ENCODE measurements around the gene CD84.
A peak's percentile ranks its signal among the peaks of the same experiment; 100 is the strongest.
"Not testable (repeated sequence)": the region's sequence is repeated elsewhere in the genome, so short reads cannot be mapped to it uniquely, and the experiment has no call there.

CD84 gene

DNA sequence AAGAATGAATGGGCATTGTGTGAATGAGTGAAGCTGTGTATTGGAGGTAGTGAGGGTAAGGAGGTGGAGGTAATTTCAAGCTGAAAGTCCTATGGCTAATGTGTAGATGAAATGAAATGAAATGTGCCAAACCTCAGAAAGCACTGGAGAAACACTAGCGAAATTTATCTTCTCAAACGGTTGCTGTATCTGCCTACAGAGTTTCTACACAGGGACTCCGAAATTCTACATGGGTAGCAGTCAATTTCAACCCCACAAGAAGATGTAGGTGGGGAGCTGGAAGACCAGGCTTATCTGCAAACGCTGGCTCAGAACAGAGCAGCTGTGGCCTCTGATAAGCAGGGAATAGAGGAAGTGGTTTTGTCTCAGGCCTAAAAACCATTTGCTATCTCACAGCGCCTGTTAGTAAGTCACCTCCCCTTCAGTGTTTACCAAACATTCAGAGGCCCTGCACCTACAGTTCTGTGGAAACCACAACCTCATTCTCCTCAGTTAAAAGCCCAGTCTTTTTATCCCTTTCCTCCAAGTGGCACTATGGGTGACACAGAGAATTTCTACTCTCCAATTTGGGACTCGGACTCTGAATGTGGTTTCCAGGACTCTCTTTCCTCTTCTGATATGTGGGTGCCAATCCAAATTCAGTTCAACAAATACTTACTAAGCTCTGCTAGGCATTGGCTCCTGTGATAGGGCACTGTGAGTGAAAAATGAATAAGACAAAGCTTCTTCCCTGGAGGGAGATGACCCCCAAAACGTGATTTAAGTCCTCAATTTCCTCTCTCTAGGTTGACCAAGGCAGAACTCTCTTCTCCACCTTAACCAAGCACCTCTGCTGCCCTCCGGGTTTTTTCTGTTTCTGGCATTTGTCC, 39.1 kb downstream of the CD84 start:
- DNase-seq = peak; percentile 33

DNA sequence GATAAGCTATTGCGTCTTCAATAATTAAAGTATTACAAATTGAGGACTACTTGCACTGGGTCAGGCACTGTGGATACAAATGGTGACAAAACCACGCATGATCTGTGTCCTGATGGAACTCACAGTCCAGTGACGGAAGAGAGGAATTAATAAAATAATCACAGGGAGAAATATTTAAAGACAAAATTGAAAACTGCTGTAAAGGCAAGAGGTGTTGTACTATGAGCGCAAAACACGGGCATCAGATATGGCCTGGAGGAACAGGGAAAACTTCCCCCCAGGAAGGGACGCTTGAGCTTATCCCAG, 39.7 kb downstream of the CD84 start:
- DNase-seq = no peak

GRCh38 chr1:160538985-160539651, 40.2 kb downstream of the CD84 start:
- DNase-seq = no peak

DNA sequence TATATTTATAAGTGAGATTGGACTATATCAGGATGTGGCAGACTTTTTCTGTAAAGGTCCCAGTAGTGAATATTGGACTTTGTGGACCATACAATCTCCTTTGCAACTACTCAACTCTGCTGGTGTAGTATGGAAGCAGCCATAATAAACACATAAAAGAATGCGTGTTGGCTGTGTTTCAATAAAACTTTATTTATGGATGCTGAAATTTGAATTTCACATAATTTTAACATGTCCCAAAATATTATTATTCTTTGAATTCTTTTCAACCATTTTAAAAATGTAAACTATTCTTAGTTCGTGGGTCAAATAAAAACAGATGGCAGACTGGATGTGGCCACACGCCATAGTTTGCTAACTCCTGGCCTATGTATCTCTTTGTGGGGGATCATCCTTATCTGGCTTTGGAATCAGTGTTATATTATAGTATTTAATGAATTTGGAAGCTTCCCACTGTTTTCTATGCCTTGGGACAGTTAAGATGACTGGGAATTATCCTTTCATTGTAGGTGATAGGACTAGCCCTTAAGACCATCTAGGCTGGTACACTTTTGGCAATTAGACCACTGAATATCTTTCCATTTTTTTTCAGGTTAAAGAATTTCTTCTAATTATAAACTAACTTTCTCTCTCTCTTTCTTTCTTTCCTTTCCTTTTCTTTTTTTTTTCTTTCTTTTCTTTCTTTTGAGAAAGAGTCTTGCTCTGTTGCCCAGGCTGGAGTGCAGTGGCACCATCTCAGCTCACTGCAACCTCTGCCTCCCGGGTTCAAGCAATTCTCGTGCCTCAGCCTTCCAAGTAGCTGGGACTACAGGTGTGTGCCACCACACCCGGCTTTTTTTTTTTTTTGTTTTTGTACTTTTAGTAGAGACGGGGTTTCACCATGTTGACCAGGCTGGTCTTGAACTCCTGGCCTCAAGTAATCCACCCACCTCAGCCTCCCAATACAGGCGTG, 41.3 kb downstream of the CD84 start:
- no peak for DNase-seq

GRCh38 chr1:160534823-160535605, 44.3 kb downstream of the CD84 start:
- DNase-seq = no peak

GRCh38 chr1:160532557-160532813, 46.8 kb downstream of the CD84 start:
- DNase-seq = not testable (repeated sequence)

DNA sequence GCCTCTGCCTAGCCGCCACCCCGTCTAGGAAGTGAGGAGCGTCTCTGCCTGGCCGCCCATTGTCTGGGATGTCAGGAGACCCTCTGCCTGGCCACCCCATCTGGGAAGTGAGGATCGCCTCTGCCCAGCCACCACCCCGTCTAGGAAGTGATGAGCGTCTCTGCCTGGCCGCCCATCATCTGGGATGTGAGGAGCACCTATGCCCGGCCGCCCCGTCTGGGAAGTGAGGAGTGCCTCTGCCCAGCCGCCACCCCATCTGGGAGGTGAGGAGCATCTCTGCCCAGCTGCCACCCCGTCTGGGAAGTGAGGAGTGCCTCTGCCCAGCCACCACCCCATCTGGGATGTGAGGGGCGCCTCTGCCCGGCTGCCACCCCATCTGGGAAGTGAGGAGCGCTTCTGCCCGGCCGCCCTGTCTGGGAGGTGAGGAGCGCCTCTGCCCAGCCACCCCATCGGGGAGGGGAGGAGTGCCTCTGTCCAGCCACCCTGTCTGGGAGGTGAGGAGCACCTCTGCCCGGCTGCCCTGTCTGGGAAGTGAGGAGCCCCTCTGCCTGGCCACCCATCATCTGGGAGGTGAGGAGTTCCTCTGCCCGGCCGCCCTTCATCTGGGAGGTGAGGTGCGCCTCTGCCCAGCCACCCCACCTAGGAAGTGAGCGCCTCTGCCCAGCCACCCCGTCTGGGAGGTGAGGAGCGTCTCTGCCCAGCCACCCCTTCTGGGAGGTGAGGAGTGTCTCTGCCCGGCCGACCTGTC, 47.3 kb downstream of the CD84 start:
- DNase-seq = not testable (repeated sequence)

GRCh38 chr1:160529401-160529952, 49.8 kb downstream of the CD84 start:
- DNase-seq = not testable (repeated sequence)

- DNase-seq = not testable (repeated sequence)
Observed at GRCh38 chr1:160523789-160524188, 55.5 kb downstream of the CD84 start.

DNA sequence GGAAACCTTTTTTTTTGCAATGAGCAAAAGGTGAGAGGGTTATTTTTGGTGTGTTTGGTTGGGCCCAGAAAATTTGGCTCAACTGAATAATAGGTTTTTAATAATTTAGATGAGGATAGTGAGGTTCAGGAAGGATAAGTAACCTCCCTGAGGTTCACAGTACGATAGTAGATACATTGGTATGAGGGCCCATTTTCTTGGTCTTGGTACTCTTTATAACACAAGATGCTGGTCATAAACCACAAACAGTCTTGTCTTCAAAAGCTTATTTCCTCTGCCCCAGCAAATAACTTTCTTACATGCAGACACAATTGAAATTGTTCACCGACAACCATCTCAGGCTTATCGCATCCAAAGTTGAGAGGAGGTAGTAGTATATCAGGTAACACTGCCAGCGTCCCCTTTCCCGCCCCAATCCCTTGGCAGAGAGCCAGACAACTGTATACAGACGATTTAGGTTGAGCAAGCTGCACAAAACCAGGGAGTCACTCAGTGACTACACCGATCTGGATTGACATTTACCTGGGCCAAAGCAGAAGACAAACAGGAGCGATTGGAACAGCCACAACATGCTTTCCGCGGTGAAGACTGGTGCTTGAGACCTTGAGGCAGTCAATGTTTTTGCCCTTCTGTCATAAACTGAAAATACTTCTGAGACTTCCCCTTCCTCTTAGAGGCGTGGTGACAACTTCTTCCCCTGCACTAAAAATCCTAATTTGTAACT, 56.5 kb downstream of the CD84 start, which contains the start of gene SLAMF6:
Gene SLAMF6, minus strand, starts transcription at position 634 of the 724 bp plus-strand sequence. Its CDS starts 63 bp downstream, at position 571.
- peak; percentile 10 for DNase-seq

- no peak for DNase-seq
Observed at GRCh38 chr1:160522136-160522535, 57.2 kb downstream of the CD84 start.

GRCh38 chr1:160521554-160521953, 57.7 kb downstream of the CD84 start:
- no peak for DNase-seq

DNA sequence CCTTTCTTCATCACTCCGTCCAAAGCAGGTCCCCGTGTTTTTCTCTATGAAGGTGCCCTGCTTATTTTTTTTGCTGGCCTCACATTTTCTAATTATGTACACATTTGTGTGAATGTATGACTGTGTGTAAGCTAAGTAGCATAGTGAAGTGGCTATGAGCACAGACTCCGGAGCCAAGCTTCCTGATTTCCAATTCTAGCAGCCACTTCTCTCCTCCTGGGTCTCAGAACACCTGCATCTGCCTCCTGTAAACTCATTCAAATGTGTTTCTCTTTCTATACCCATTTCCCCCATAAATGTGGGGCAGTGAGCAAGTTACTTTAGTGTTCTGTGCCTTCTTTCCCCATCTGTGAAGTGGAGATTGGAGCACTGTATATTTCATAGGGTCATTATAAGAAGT, 58.3 kb downstream of the CD84 start:
- no peak for DNase-seq

DNA sequence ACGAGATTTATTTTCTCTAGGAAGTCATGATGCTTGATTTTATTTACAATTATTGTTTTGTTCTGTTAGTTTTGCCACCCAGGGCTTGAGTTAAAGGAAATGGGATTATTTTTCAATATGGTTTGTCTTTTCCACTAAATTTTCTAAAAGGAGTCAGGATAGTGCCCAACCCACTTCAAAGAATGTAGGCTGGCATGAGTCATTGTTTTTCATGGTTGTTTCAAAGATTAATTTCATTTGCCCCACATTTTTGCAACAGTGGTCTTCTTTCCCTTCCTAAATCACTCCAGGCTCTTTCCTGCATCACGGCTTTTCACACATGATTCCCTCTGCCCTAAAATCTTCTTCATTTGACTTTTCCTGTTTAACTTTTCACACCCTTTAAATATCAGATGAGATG, 58.7 kb downstream of the CD84 start:
- DNase-seq = no peak

- peak; percentile 43 for DNase-seq
Observed at GRCh38 chr1:160519642-160520435, 59.5 kb downstream of the CD84 start.

- not testable (repeated sequence) for DNase-seq
Observed at GRCh38 chr1:160517519-160517918, 61.8 kb downstream of the CD84 start.

- not testable (repeated sequence) for DNase-seq
Observed at GRCh38 chr1:160515908-160516307, 63.4 kb downstream of the CD84 start.

DNA sequence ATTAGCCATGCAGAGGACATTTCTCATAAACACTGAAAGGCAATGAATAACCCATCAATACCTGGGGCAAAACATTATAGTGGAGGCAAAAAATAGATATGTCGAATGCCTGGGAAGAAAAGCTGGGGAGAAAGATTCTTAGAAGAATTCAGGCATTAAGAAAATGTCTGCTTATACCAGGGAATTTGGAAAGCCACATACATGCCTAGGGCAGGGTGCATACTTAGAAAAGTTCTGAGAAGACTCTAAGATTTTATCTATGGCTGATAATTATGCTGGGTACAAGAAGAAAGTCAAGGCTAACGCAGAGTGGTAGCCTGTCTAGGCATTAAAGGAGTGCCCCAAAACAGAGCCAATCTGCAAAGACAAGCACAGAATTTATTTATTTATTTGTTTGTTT, 74.6 kb downstream of the CD84 start:
- DNase-seq = no peak

DNA sequence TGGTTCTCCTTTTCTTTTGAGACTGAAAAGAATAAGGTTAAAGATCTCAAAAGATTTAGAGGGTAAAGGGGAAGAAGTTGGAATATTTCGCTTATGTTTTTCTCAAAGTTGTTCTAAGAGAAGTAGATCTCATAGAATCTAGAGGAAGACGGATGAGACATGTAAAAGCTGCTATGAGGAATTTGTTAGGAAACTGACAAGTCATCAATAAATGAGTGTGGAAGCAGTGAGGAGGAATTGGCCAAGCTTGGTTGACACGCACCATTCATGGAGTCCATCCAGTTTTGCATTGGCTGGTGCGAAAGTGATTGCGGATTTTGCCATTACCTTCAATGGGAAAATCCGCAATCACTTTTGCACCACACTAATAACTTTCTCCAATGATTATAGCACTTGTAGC, 76.2 kb downstream of the CD84 start:
- DNase-seq = no peak

Data from stimulated activated naive CD4-positive, alpha-beta T cell treated with Interleukin-2 at 50 U/mL for 16 hours (primary cell).